Activated naive CD4-positive, alpha-beta T cell treated with anti-CD3 and anti-CD28 coated beads for 36 hours (primary cell): ENCODE data around the gene CXCL8. TPM values are rescaled to one million over a fixed set of nuclear protein-coding genes. Genes with fewer than 3 reads are reported as not detected.

Experiments
- CTCF ChIA-PET: fragments of 350-600 bp; sonication (Branson Sonifier 250); formaldehyde crosslinking; loops from one replicate; lab custom pipeline; 2021; ENCODE audit warnings: antibody characterized with exemption; lab: Charles Lee
- DNase-seq: peaks from one replicate; pipeline ENCODE4 v3.0.0-alpha.2; 2020
- H3K27ac Mint-ChIP-seq: one replicate; pipeline ENCODE4 v1.8.0; 2021; ENCODE audit warnings: mild to moderate bottlenecking, mixed read lengths
- H3K27me3 Mint-ChIP-seq: one replicate; pipeline ENCODE4 v1.8.0; 2021; ENCODE audit warnings: low read depth, mixed read lengths
- H3K36me3 Mint-ChIP-seq: one replicate; pipeline ENCODE4 v1.8.0; 2021; ENCODE audit warnings: low read depth, mixed read lengths
- H3K4me1 Mint-ChIP-seq: one replicate; pipeline ENCODE4 v1.8.0; 2021; ENCODE audit warnings: low read depth, mixed read lengths
- H3K4me3 Mint-ChIP-seq: one replicate; pipeline ENCODE4 v1.8.0; 2021; ENCODE audit warnings: mild to moderate bottlenecking, moderate library complexity, mixed read lengths
- H3K9me3 Mint-ChIP-seq: one replicate; pipeline ENCODE4 v1.8.0; 2021; ENCODE audit warnings: mixed read lengths
- intact Hi-C: fragments of 100-400 bp; cut with micrococcal nuclease; formaldehyde crosslinking; loops from one replicate; pipeline ENCODE4 v1.15.1; 2023
- total RNA-seq, 2 experiments: library from RNA; stranded (reverse); gene quantifications; one replicate each; pipeline ENCODE4 v1.2.3, GENCODE V29; 2021

The CXCL8 gene
- total RNA-seq, 2 experiments from 2014 or later, result not detected

- no peaks in the 10 kb centered on the region for H3K9me3 Mint-ChIP-seq
- CTCF ChIA-PET, result no interaction called here
- H3K36me3 Mint-ChIP-seq, result no peaks in the 10 kb centered on the region
- no peak overlapping the region for H3K4me3 Mint-ChIP-seq
- DNase-seq, result no peak
- intact Hi-C loops, result no loop called here
- H3K27ac Mint-ChIP-seq, result no peak overlapping the region
- no peaks in the 10 kb centered on the region for H3K27me3 Mint-ChIP-seq
- no peaks in the 10 kb centered on the region for H3K4me1 Mint-ChIP-seq
Observed at GRCh38 chr4:73706811-73707210, 33.6 kb upstream of the CXCL8 start.

GRCh38 chr4:73707269-73707875 is 33.0 kb upstream of the CXCL8 start:
- intact Hi-C loops, result no loop called here
- CTCF ChIA-PET, result interaction anchor here (0.8 kb wide), 1 partner anchor 24 kb away, joined by 3 read pairs; no protein-coding TSS in a partner anchor
- Mint-ChIP-seq H3K9me3 (no peaks in the 10 kb centered on the region), H3K36me3 (no peaks in the 10 kb centered on the region), H3K27me3 (no peaks in the 10 kb centered on the region), H3K4me3 (no peak overlapping the region), H3K4me1 (no peaks in the 10 kb centered on the region), H3K27ac (no peak overlapping the region)
- DNase-seq, result no peak

- no peaks in the 10 kb centered on the region for H3K4me1 Mint-ChIP-seq
- no peak for DNase-seq
Observed at GRCh38 chr4:73707918-73708577, 32.3 kb upstream of the CXCL8 start.

GRCh38 chr4:73709451-73710033 is 30.8 kb upstream of the CXCL8 start:
- Mint-ChIP-seq H3K27ac (no peak overlapping the region), H3K36me3 (no peaks in the 10 kb centered on the region), H3K9me3 (no peaks in the 10 kb centered on the region), H3K4me3 (no peak overlapping the region), H3K27me3 (no peaks in the 10 kb centered on the region), H3K4me1 (no peaks in the 10 kb centered on the region)
- intact Hi-C loops, result no loop called here
- DNase-seq, result no peak
- CTCF ChIA-PET, result no interaction called here

More at GRCh38 chr4:73707918-73708577, 32.3 kb upstream of the CXCL8 start:
- Mint-ChIP-seq H3K36me3 (no peaks in the 10 kb centered on the region), H3K27ac (no peak overlapping the region), H3K9me3 (no peaks in the 10 kb centered on the region), H3K27me3 (no peaks in the 10 kb centered on the region), H3K4me3 (no peak overlapping the region)
- CTCF ChIA-PET, result interaction anchor here (0.7 to 0.8 kb wide), 2 partner anchors 21 to 24 kb away, joined by 3 read pairs; no protein-coding TSS in a partner anchor
- intact Hi-C loops, result no loop called here

- CTCF ChIA-PET, result interaction anchor here (0.6 kb wide), 1 partner anchor 190 kb away, joined by 4 read pairs; no protein-coding TSS in a partner anchor
- no peaks in the 10 kb centered on the region for H3K27me3 Mint-ChIP-seq
- H3K4me3 Mint-ChIP-seq, result no peak overlapping the region
- H3K27ac Mint-ChIP-seq, result no peak overlapping the region
- H3K36me3 Mint-ChIP-seq, result no peaks in the 10 kb centered on the region
- H3K9me3 Mint-ChIP-seq, result no peaks in the 10 kb centered on the region
- intact Hi-C loops, result no loop called here
- H3K4me1 Mint-ChIP-seq, result no peaks in the 10 kb centered on the region
- no peak for DNase-seq
Observed at GRCh38 chr4:73710094-73710493, 30.3 kb upstream of the CXCL8 start.

- no peak for DNase-seq
- no peaks in the 10 kb centered on the region for H3K9me3 Mint-ChIP-seq
- no peak overlapping the region for H3K4me3 Mint-ChIP-seq
- no peak overlapping the region for H3K27ac Mint-ChIP-seq
- H3K27me3 Mint-ChIP-seq, result no peaks in the 10 kb centered on the region
- intact Hi-C loops, result no loop called here
- H3K36me3 Mint-ChIP-seq, result no peaks in the 10 kb centered on the region
- H3K4me1 Mint-ChIP-seq, result no peaks in the 10 kb centered on the region
- CTCF ChIA-PET, result interaction anchor here (0.6 kb wide), 1 partner anchor 388 kb away, joined by 3 read pairs; no protein-coding TSS in a partner anchor
Observed at GRCh38 chr4:73711989-73712388, 28.4 kb upstream of the CXCL8 start.

- no peak overlapping the region for H3K27ac Mint-ChIP-seq
- H3K27me3 Mint-ChIP-seq, result no peaks in the 10 kb centered on the region
- CTCF ChIA-PET, result no interaction called here
- H3K4me3 Mint-ChIP-seq, result no peak overlapping the region
- no peaks in the 10 kb centered on the region for H3K36me3 Mint-ChIP-seq
- no peaks in the 10 kb centered on the region for H3K4me1 Mint-ChIP-seq
- H3K9me3 Mint-ChIP-seq, result no peaks in the 10 kb centered on the region
- DNase-seq, result no peak
- intact Hi-C loops, result no loop called here
Observed at GRCh38 chr4:73713650-73714049, 26.7 kb upstream of the CXCL8 start.

GRCh38 chr4:73714647-73715046 is 25.7 kb upstream of the CXCL8 start:
- Mint-ChIP-seq H3K4me3 (no peak overlapping the region), H3K4me1 (no peaks in the 10 kb centered on the region), H3K27me3 (no peaks in the 10 kb centered on the region), H3K27ac (no peak overlapping the region), H3K36me3 (no peaks in the 10 kb centered on the region), H3K9me3 (no peaks in the 10 kb centered on the region)
- intact Hi-C loops, result no loop called here
- CTCF ChIA-PET, result no interaction called here
- no peak for DNase-seq

- Mint-ChIP-seq H3K27ac (no peak overlapping the region), H3K9me3 (no peaks in the 10 kb centered on the region)
- CTCF ChIA-PET, result no interaction called here
Observed at GRCh38 chr4:73715659-73716058, 24.7 kb upstream of the CXCL8 start.

GRCh38 chr4:73718375-73719373 is 21.7 kb upstream of the CXCL8 start:
- Mint-ChIP-seq H3K4me1 (no peaks in the 10 kb centered on the region), H3K27me3 (peaks cover 5% of the 10 kb centered on the region), H3K27ac (no peak overlapping the region), H3K4me3 (no peak overlapping the region), H3K9me3 (no peaks in the 10 kb centered on the region), H3K36me3 (no peaks in the 10 kb centered on the region)
- CTCF ChIA-PET, result interaction anchor here (1.0 kb wide), 1 partner anchor 11 kb away, joined by 5 read pairs; no protein-coding TSS in a partner anchor
- intact Hi-C loops, result no loop called here
- no peak for DNase-seq

More at GRCh38 chr4:73715659-73716058, 24.7 kb upstream of the CXCL8 start:
- no peak for DNase-seq
- H3K27me3 Mint-ChIP-seq, result peaks cover under 1% of the 10 kb centered on the region
- intact Hi-C loops, result no loop called here
- no peak overlapping the region for H3K4me3 Mint-ChIP-seq
- no peaks in the 10 kb centered on the region for H3K4me1 Mint-ChIP-seq
- H3K36me3 Mint-ChIP-seq, result no peaks in the 10 kb centered on the region

- Mint-ChIP-seq H3K36me3 (no peaks in the 10 kb centered on the region), H3K4me3 (no peak overlapping the region), H3K27me3 (peaks cover 5% of the 10 kb centered on the region), H3K4me1 (no peaks in the 10 kb centered on the region), H3K9me3 (no peaks in the 10 kb centered on the region), H3K27ac (no peak overlapping the region)
- no peak for DNase-seq
- CTCF ChIA-PET, result no interaction called here
- intact Hi-C loops, result no loop called here
Observed at GRCh38 chr4:73721435-73721834, 18.9 kb upstream of the CXCL8 start.

- Mint-ChIP-seq H3K27me3 (peaks cover 5% of the 10 kb centered on the region), H3K9me3 (no peaks in the 10 kb centered on the region), H3K4me3 (no peak overlapping the region), H3K4me1 (no peaks in the 10 kb centered on the region), H3K27ac (no peak overlapping the region), H3K36me3 (no peaks in the 10 kb centered on the region)
- DNase-seq, result no peak
- intact Hi-C loops, result no loop called here
- CTCF ChIA-PET, result no interaction called here
Observed at GRCh38 chr4:73721909-73722308, 18.5 kb upstream of the CXCL8 start.
